ENCODE data around the gene CORO2B. TPM values are rescaled to one million over a fixed set of nuclear protein-coding genes. Genes with fewer than 3 reads are reported as not detected.
A peak's percentile ranks its signal among the peaks of the same experiment; 100 is the strongest.

CORO2B gene
- total RNA-seq, 1 donor from 2014 or later: 1.0 TPM

DNA sequence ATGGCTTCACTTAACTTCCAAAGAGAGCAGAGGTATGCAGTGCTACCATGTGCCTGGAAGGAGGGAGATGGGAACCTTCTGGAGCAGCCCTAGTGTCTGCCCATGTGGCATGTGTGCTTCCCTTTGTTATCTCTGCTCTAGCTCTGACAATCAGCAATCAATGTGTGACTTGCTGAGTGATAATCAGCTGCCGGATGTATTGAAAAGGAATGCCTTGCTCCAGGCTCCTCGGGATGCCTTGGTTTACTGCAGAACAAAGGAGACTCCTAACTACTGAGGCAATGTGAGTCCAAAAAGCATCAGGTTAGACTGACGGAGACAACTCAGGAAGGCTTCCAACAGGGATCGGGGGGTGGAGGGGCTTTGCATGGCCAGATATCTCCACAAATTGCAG, 36.0 kb upstream of the CORO2B start:
- peak overlapping the region in 1 of 3 donors; percentile 12 for H3K9ac ChIP-seq (ENCODE audit: low read depth in 1 of 3, low read length in 3 of 3)
- H3K27me3 ChIP-seq (ENCODE audit: control insufficient read depth in 3 of 3, insufficient read depth in 3 of 3, low read length in 3 of 3): peaks cover 0 to 2% (median 0%) of the 10 kb centered on the region in 3 donors
- no peak overlapping the region for H3K27ac ChIP-seq (ENCODE audit: low read depth, low read length)
- H3K4me3 ChIP-seq (ENCODE audit: low read length in 3 of 3): no peak overlapping the region
- peaks cover 0 to 15% (median 10%) of the 10 kb centered on the region in 3 donors for H3K4me1 ChIP-seq (ENCODE audit: control insufficient read depth in 3 of 3, insufficient read depth in 3 of 3, low read length in 3 of 3)
- peaks cover 0 to 2% (median 0%) of the 10 kb centered on the region in 3 donors for H3K9me3 ChIP-seq (ENCODE audit: control insufficient read depth in 3 of 3, low read length in 3 of 3)
- no peaks in the 10 kb centered on the region for H3K36me3 ChIP-seq (ENCODE audit: control insufficient read depth in 3 of 3, insufficient read depth in 3 of 3, low read length in 3 of 3)

DNA sequence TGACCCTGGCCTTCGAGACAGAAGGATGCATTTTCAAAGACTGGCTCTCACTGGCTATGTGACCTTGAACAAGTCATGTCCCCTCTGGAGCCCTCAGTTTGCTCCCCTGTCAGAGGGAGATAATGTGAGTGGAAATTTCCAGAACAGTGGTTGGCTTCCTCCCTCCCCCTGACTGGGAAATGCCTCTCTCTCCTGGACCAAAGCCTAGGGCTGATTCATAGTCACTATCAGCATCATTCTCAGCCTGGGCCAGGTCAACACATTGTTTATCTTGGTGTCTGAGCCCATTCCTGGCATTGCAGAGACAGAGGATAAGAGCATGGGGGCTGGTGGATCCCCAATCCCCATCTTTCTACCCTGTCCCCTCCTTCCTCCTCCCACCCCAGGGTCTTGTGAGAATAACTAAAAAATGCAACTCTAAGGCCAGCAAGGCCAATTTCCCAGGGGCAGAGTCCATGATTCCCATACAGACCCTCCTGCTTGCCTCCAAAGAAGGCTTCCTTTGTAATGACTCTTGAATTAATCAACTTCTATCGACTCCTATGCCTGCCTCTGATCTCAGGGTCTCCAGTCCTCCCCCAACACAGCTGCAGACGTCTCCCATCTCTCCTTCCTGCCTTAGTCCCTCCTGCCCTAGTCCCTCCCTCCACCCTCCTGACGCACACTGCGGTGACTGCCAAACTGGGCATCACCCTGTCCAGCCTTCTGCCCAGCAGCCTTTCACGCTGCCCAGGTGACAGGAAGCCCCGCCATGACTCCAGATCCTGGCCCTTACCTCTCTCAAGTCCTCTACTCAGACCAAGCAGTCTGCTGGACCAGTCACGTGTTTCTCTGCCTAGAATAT, 35.4 kb upstream of the CORO2B start:
- Histone ChIP-seq H3K36me3 (ENCODE audit: control insufficient read depth in 3 of 3, insufficient read depth in 3 of 3, low read length in 3 of 3) (no peaks in the 10 kb centered on the region), H3K9me3 (ENCODE audit: control insufficient read depth in 3 of 3, low read length in 3 of 3) (peaks cover 0 to 2% (median 0%) of the 10 kb centered on the region in 3 donors), H3K27me3 (ENCODE audit: control insufficient read depth in 3 of 3, insufficient read depth in 3 of 3, low read length in 3 of 3) (peaks cover 0 to 2% (median 0%) of the 10 kb centered on the region in 3 donors), H3K27ac (ENCODE audit: low read depth, low read length) (peak overlapping the region; percentile 53), H3K9ac (ENCODE audit: low read depth in 1 of 3, low read length in 3 of 3) (no peak overlapping the region), H3K4me3 (ENCODE audit: low read length in 3 of 3) (no peak overlapping the region), H3K4me1 (ENCODE audit: control insufficient read depth in 3 of 3, insufficient read depth in 3 of 3, low read length in 3 of 3) (peaks cover 0 to 15% (median 10%) of the 10 kb centered on the region in 3 donors)

DNA sequence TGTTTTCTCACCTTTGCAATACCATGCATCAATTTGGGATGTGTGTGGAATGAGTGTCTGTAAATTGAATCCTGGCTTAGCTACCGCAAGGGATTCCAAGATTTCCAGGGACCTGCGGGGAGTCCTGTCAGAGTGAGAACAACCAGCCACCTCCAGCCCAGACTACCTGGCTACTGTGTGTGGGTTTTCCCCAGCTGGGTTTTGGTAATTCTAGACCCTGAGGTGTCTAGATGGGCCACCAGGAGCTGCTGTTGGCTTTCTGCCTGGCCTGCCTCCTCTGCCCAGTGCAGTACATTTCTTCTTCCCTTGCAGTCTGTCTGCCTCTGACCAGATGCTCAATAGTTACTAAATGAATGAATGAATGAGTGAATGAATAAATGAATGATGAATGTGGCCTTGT, 32.5 kb upstream of the CORO2B start:
- Histone ChIP-seq H3K9ac (ENCODE audit: low read depth in 1 of 3, low read length in 3 of 3) (no peak overlapping the region), H3K4me1 (ENCODE audit: control insufficient read depth in 3 of 3, insufficient read depth in 3 of 3, low read length in 3 of 3) (peaks cover 0 to 15% (median 10%) of the 10 kb centered on the region in 3 donors), H3K36me3 (ENCODE audit: control insufficient read depth in 3 of 3, insufficient read depth in 3 of 3, low read length in 3 of 3) (no peaks in the 10 kb centered on the region), H3K9me3 (ENCODE audit: control insufficient read depth in 3 of 3, low read length in 3 of 3) (no peaks in the 10 kb centered on the region), H3K27me3 (ENCODE audit: control insufficient read depth in 3 of 3, insufficient read depth in 3 of 3, low read length in 3 of 3) (peaks cover 3 to 6% (median 4%) of the 10 kb centered on the region in 3 donors), H3K4me3 (ENCODE audit: low read length in 3 of 3) (no peak overlapping the region), H3K27ac (ENCODE audit: low read depth, low read length) (no peak overlapping the region)

DNA sequence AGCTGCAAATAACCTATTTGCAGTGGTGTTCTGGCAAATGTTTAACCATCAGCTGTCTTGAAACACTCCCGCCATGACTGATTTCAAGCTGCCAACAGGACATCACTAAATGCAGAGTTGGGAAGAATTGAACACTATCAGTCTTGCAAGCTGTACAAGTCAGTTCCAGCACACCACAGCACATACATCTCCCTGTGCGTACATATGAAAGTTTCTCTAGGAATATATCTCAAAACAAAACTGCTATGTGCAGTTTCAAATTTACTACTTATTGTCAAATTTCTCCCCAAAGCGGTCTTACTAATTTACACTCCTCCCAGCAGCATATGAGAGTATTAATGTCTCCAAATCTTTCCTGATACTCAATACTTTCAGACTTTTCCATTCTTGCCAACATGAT, 30.4 kb upstream of the CORO2B start:
- peaks cover 0 to 10% (median 7%) of the 10 kb centered on the region in 3 donors for H3K4me1 ChIP-seq (ENCODE audit: control insufficient read depth in 3 of 3, insufficient read depth in 3 of 3, low read length in 3 of 3)
- H3K4me3 ChIP-seq (ENCODE audit: low read length in 3 of 3): no peak overlapping the region
- no peak overlapping the region for H3K9ac ChIP-seq (ENCODE audit: low read depth in 1 of 3, low read length in 3 of 3)
- H3K27ac ChIP-seq (ENCODE audit: low read depth, low read length): no peak overlapping the region
- H3K9me3 ChIP-seq (ENCODE audit: control insufficient read depth in 3 of 3, low read length in 3 of 3): no peaks in the 10 kb centered on the region
- no peaks in the 10 kb centered on the region for H3K36me3 ChIP-seq (ENCODE audit: control insufficient read depth in 3 of 3, insufficient read depth in 3 of 3, low read length in 3 of 3)
- peaks cover 3 to 6% (median 6%) of the 10 kb centered on the region in 3 donors for H3K27me3 ChIP-seq (ENCODE audit: control insufficient read depth in 3 of 3, insufficient read depth in 3 of 3, low read length in 3 of 3)

DNA sequence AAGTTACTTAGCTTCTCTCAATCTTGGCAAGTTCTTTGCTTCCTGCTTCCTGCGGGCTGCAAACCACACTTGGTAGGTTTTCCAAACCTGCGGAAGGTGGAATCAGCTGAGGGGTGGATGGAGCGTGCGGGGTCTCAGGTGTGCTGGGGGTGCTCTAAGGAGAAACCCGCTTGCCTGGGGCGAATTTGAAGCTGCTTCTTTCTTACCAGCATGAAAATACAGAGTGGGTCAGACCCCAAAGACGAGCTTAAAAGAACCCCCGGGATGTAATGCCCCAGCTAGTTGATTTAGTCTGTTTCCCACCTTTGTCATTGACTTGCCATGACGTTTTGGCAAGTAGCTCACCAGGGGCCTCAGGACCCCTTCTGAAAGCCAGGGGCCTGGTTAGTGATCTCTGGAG, 28.8 kb upstream of the CORO2B start:
- Histone ChIP-seq H3K36me3 (ENCODE audit: control insufficient read depth in 3 of 3, insufficient read depth in 3 of 3, low read length in 3 of 3) (no peaks in the 10 kb centered on the region), H3K4me3 (ENCODE audit: low read length in 3 of 3) (no peak overlapping the region), H3K27ac (ENCODE audit: low read depth, low read length) (no peak overlapping the region), H3K27me3 (ENCODE audit: control insufficient read depth in 3 of 3, insufficient read depth in 3 of 3, low read length in 3 of 3) (peaks cover 4 to 22% (median 8%) of the 10 kb centered on the region in 3 donors), H3K4me1 (ENCODE audit: control insufficient read depth in 3 of 3, insufficient read depth in 3 of 3, low read length in 3 of 3) (no peaks in the 10 kb centered on the region), H3K9ac (ENCODE audit: low read depth in 1 of 3, low read length in 3 of 3) (no peak overlapping the region), H3K9me3 (ENCODE audit: control insufficient read depth in 3 of 3, low read length in 3 of 3) (no peaks in the 10 kb centered on the region)

DNA sequence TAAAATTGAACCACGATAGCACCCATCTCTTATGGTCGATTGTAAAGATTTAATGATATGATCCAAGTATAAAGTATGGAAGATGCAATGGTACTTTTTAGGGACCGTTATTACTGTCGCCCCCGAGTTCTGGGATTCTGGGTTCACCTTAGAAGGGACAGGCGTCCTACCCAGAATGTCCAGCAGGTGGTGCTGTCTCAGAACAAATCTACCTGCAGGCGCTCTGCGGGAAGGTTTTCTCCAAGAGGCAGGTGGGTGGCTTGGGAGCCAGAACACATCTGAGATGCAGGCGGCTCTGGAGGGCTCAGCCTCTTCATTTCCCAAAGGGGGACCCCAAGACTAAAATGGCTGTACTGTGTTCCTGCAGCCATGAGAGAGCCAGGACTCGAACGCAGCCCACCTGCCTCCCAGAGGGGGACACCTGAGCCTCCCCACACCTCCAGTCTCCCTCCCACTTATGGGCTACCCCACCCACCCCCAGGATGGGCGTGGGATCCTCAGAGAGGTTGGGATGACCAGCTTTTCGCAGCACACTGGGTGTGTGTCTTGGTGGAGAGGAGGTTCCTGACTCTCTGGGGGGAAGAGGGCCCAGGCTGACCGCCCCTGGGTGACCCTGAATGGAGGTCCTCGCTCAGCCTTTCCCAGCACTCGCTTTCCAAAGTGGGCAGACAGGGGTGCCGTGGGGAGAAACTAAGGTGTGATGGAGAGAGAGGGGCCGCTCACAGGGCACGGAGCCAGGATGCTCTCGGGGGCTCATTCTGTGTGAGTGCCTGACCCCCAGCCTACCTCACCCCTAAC, 28.1 kb upstream of the CORO2B start:
- H3K9me3 ChIP-seq (ENCODE audit: control insufficient read depth in 3 of 3, low read length in 3 of 3): no peaks in the 10 kb centered on the region
- H3K9ac ChIP-seq (ENCODE audit: low read depth in 1 of 3, low read length in 3 of 3): no peak overlapping the region
- no peaks in the 10 kb centered on the region for H3K4me1 ChIP-seq (ENCODE audit: control insufficient read depth in 3 of 3, insufficient read depth in 3 of 3, low read length in 3 of 3)
- H3K27me3 ChIP-seq (ENCODE audit: control insufficient read depth in 3 of 3, insufficient read depth in 3 of 3, low read length in 3 of 3): peaks cover 4 to 22% (median 9%) of the 10 kb centered on the region in 3 donors
- no peak overlapping the region for H3K4me3 ChIP-seq (ENCODE audit: low read length in 3 of 3)
- H3K27ac ChIP-seq (ENCODE audit: low read depth, low read length): no peak overlapping the region
- H3K36me3 ChIP-seq (ENCODE audit: control insufficient read depth in 3 of 3, insufficient read depth in 3 of 3, low read length in 3 of 3): no peaks in the 10 kb centered on the region

DNA sequence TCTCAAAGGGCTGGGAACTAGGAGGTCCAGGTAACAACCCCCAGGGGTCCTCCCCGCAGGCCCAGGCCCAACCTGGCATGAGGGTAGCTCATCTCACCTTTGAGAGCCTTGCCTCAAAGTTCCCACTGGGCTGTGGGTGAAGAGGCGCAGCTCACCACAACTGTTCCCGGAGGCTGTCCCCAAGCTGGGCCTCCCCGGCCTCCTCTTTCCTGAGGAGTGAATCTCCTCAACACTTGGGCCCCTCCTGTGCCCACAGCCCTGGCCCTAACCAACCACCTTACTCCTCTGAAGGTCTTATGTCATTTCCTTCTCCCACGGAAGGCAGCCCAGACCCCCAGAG, 27.5 kb upstream of the CORO2B start:
- H3K4me3 ChIP-seq (ENCODE audit: low read length in 3 of 3): no peak overlapping the region
- no peaks in the 10 kb centered on the region for H3K4me1 ChIP-seq (ENCODE audit: control insufficient read depth in 3 of 3, insufficient read depth in 3 of 3, low read length in 3 of 3)
- peaks cover 4 to 22% (median 9%) of the 10 kb centered on the region in 3 donors for H3K27me3 ChIP-seq (ENCODE audit: control insufficient read depth in 3 of 3, insufficient read depth in 3 of 3, low read length in 3 of 3)
- no peak overlapping the region for H3K9ac ChIP-seq (ENCODE audit: low read depth in 1 of 3, low read length in 3 of 3)
- no peak overlapping the region for H3K27ac ChIP-seq (ENCODE audit: low read depth, low read length)
- no peaks in the 10 kb centered on the region for H3K9me3 ChIP-seq (ENCODE audit: control insufficient read depth in 3 of 3, low read length in 3 of 3)
- H3K36me3 ChIP-seq (ENCODE audit: control insufficient read depth in 3 of 3, insufficient read depth in 3 of 3, low read length in 3 of 3): no peaks in the 10 kb centered on the region

DNA sequence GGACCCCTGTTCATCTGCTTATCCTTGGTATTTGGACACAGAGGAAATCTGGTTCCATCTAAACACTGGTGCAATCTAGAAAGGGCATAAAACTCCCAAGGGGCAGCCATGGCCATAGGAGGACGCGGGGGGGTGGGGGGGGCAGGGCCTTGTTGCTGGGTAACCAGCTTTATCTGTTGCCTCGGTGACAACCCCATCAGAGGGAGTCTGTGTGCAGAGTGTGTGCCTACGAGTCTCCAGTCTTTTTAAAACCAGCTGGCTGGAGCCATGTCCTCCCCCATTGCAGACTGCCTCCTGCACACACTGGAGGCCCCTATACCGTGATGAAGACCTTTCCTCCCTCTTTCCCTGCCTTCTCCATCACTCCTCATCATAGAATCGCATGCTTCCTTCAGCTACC, 26.4 kb upstream of the CORO2B start:
- Histone ChIP-seq H3K4me3 (ENCODE audit: low read length in 3 of 3) (no peak overlapping the region), H3K36me3 (ENCODE audit: control insufficient read depth in 3 of 3, insufficient read depth in 3 of 3, low read length in 3 of 3) (no peaks in the 10 kb centered on the region), H3K9ac (ENCODE audit: low read depth in 1 of 3, low read length in 3 of 3) (no peak overlapping the region), H3K4me1 (ENCODE audit: control insufficient read depth in 3 of 3, insufficient read depth in 3 of 3, low read length in 3 of 3) (no peaks in the 10 kb centered on the region), H3K27ac (ENCODE audit: low read depth, low read length) (no peak overlapping the region), H3K27me3 (ENCODE audit: control insufficient read depth in 3 of 3, insufficient read depth in 3 of 3, low read length in 3 of 3) (peaks cover 4 to 22% (median 11%) of the 10 kb centered on the region in 3 donors), H3K9me3 (ENCODE audit: control insufficient read depth in 3 of 3, low read length in 3 of 3) (no peaks in the 10 kb centered on the region)

DNA sequence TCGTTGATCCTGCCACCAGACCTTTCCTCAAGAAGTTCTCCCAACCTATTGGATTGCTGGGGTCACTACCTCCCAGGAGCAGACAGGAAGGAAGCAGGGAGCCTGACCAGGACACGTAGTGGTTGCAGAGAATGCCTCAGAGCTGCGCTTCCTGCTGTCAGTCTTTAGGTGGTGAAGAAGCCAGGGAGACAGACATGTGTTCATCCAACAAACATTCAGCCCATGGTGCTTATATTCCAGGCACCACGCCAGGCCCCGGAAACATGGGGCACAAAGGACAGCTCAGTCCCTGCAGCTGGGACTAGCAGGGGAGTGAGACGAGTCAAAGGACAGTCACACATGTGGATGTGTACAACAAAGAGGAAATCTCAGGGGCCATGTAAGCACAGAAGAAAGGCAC, 26.0 kb upstream of the CORO2B start:
- no peaks in the 10 kb centered on the region for H3K36me3 ChIP-seq (ENCODE audit: control insufficient read depth in 3 of 3, insufficient read depth in 3 of 3, low read length in 3 of 3)
- no peak overlapping the region for H3K27ac ChIP-seq (ENCODE audit: low read depth, low read length)
- no peak overlapping the region for H3K9ac ChIP-seq (ENCODE audit: low read depth in 1 of 3, low read length in 3 of 3)
- peaks cover 4 to 22% (median 16%) of the 10 kb centered on the region in 3 donors for H3K27me3 ChIP-seq (ENCODE audit: control insufficient read depth in 3 of 3, insufficient read depth in 3 of 3, low read length in 3 of 3)
- no peaks in the 10 kb centered on the region for H3K9me3 ChIP-seq (ENCODE audit: control insufficient read depth in 3 of 3, low read length in 3 of 3)
- no peaks in the 10 kb centered on the region for H3K4me1 ChIP-seq (ENCODE audit: control insufficient read depth in 3 of 3, insufficient read depth in 3 of 3, low read length in 3 of 3)
- H3K4me3 ChIP-seq (ENCODE audit: low read length in 3 of 3): no peak overlapping the region
